Ovary (tissue), 9 donors: ENCODE measurements around the gene MASP1. TPM values are rescaled to one million over a fixed set of nuclear protein-coding genes. Genes with fewer than 3 reads are reported as not detected.

Experiments
- DNase-seq, 5 donors: peaks; one replicate each; pipeline ENCODE4 v3.0.0-alpha.2; 2019 to 2020
- H3K27ac ChIP-seq, 2 donors: fragments of 200-600 bp; one replicate each; pipeline versions ENCODE4 v1.5.1 to v1.8.0; 2019 to 2022
- H3K27me3 ChIP-seq: fragments of 200-600 bp; one replicate; pipeline ENCODE4 v1.8.0; 2022
- H3K36me3 ChIP-seq: fragments of 200-600 bp; sonication (generic); one replicate; pipeline ENCODE4 v1.5.1; 2019
- H3K4me1 ChIP-seq: one replicate; pipeline ENCODE4 v1.8.1; 2013; ENCODE audit warnings: mild to moderate bottlenecking, moderate library complexity; ENCODE audit not compliant: insufficient read depth
- H3K4me3 ChIP-seq: fragments of 200-600 bp; sonication (generic); one replicate; pipeline ENCODE4 v1.5.1; 2017
- H3K9me3 ChIP-seq, 2 donors: fragments of 200-600 bp in 1 of 2; sonication (generic) in 1 of 2; one replicate each; pipeline versions ENCODE4 v1.5.1 to v1.8.1; 2013 to 2019; ENCODE audit warnings: mild to moderate bottlenecking in 1 of 2, moderate library complexity in 1 of 2
- EP300 ChIP-seq: sonication (generic); formaldehyde crosslinking; IDR thresholded peaks from one replicate; pipeline ENCODE4 v1.6.1; 2017; ENCODE audit warnings: antibody characterized with exemption
- POLR2A ChIP-seq: fragments of 450-650 bp; IDR thresholded peaks from one replicate; pipeline ENCODE4 v1.6.1; 2017; ENCODE audit warnings: antibody characterized with exemption, mild to moderate bottlenecking, moderate library complexity
- WGBS, 3 donors: extraction: QIAGEN DNeasy Blood & Tissue Kit in 1 of 3; methylation state at CpG; one replicate each; pipeline versions ENCODE4 v1.1.5 to v1.1.7; 2013 to 2017; 5-methylcytosine and 5-hydroxymethylcytosine counted together
- intact Hi-C, 4 donors: fragments of 100-400 bp; cut with DNase I; formaldehyde crosslinking; loops; one replicate each; pipeline versions ENCODE4 v1.11.0 to v1.15.1; 2022 to 2023
- polyA plus RNA-seq, 2 donors: library from polyadenylated mRNA; stranded (reverse); fragments of 200-250 nt in 1 of 2; fragments of 350-450 nt in 1 of 2; fragmentation: Illumina TruSeq in 1 of 2; extraction: RNeasy Lipid Tissue Mini Kit (QIAGEN cat#74804) in 1 of 2; gene quantifications; one replicate each; pipeline ENCODE4 v1.2.3, GENCODE V29; 2013 to 2014
- total RNA-seq, 7 donors: library from RNA; depleted of rRNA in 2 of 7; stranded (reverse); fragments of >200 nt in 2 of 7; fragmentation: NEBNext Ultra II Directional in 3 of 7; extraction: Animal tissue kit (Norgen Biotek cat#: 25700) in 3 of 7; gene quantifications; one replicate each; pipeline versions ENCODE4 v1.1.0 to v1.2.4, GENCODE V29; 2016 to 2023
- TF ChIP-seq, protein P1 (sequence below), 3 donors: fragments of 450-650 bp in 2 of 3; fragments of 200-600 bp in 1 of 3; IDR thresholded peaks; one replicate each; pipeline versions ENCODE4 v1.5.1 to v1.8.0; 2016 to 2022; ENCODE audit warnings: antibody characterized with exemption in 3 of 3, mild to moderate bottlenecking in 1 of 3
- donor health status: DM: no; HTN: no; CAD: no; lungs with moderate emphysema.
- donor health status: DM: no; HTN: no; CAD: no.
- donor health status: Bipolar disorder and iron deficiency.
- donor health status: DM: yes; HTN: yes; CAD: no.
- donor health status: DM: no; HTN: no; CAD: no.
- donor health status: DM: yes; HTN: yes; CAD: no.

MASP1 gene
- total and polyA plus RNA-seq, 9 donors = 0.40 to 19.5 (median 4.4) TPM

DNA sequence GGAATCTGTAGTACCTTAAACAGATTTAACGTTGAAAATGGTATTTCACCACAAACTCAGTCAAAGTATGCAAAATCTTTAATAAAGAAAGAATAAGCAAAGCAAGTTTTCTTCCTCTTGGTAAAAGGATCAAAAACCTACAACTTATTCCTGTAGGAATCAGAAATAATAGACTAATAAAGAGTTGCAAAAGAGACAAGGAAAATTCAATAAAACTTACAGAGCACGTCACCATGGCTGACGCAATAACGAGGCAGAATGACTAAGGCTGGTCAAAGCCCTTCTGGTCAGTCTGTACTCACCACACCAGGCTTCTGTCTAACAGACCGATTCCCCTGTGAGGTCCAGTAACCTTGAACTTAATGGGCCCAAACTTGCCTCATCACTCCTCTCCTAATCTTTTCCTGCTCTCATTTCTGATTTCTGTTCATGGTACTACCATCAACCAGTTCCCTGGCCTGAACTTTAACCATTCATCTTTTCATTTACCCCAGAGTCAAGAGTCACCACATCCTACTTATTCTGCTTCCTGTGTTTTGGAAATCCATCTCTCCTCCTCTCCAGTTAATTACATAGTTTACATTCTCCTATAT lies 5.0 kb downstream of the MASP1 start:
- intact Hi-C loops = no loop called here
- Histone ChIP-seq H3K36me3 (no peaks in the 10 kb centered on the region), H3K27ac (no peak overlapping the region), H3K9me3 (no peaks in the 10 kb centered on the region), H3K4me3 (no peak overlapping the region), H3K27me3 (no peaks in the 10 kb centered on the region), H3K4me1 (no peaks in the 10 kb centered on the region)
- DNase-seq = peak in 2 of 5 donors; percentile 14 to 43
- WGBS, 3 donors = 61 to 77% (median 61%) methylated on average over 5 of the region's 5 CpGs
- TF ChIP-seq EP300 (no peak), POLR2A (no peak)
- TF ChIP-seq, protein P1, sequence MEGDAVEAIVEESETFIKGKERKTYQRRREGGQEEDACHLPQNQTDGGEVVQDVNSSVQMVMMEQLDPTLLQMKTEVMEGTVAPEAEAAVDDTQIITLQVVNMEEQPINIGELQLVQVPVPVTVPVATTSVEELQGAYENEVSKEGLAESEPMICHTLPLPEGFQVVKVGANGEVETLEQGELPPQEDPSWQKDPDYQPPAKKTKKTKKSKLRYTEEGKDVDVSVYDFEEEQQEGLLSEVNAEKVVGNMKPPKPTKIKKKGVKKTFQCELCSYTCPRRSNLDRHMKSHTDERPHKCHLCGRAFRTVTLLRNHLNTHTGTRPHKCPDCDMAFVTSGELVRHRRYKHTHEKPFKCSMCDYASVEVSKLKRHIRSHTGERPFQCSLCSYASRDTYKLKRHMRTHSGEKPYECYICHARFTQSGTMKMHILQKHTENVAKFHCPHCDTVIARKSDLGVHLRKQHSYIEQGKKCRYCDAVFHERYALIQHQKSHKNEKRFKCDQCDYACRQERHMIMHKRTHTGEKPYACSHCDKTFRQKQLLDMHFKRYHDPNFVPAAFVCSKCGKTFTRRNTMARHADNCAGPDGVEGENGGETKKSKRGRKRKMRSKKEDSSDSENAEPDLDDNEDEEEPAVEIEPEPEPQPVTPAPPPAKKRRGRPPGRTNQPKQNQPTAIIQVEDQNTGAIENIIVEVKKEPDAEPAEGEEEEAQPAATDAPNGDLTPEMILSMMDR (IDR thresholded peaks at IDR 0.05) = no peak

DNA sequence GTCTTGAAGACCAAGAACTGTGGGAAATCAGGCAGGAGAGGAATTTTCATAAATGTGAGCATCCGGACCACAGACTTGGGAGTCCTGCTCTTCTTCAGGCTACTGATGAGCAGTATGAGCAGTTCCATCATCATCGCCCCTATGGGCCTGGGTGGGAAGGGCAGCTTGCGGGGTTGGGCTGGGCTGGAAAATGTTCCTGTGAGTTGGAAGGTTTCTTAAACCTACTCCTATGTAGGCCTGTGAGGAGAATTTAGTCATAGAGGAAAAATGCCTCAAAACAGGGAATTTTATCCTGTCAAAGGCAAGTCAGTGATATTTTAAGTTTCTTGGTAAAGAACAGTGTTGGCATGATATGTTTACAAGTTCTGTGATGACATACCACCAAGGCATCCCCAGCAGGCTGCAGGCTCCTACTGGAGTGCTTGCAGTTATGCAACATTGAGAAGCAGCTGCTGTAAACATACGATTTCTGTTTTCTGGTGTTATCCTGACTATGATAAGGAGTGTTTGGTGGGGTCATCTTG lies 10.3 kb downstream of the MASP1 start:
- no peaks in the 10 kb centered on the region for H3K36me3 ChIP-seq
- H3K4me1 ChIP-seq = peaks cover 4% of the 10 kb centered on the region
- TF ChIP-seq, protein P1 (IDR thresholded peaks at IDR 0.05) = no peak
- TF ChIP-seq POLR2A (no peak), EP300 (no peak)
- no peak overlapping the region for H3K27ac ChIP-seq
- H3K9me3 ChIP-seq = no peaks in the 10 kb centered on the region
- no peaks in the 10 kb centered on the region for H3K27me3 ChIP-seq
- intact Hi-C loops = no loop called here
- no peak overlapping the region for H3K4me3 ChIP-seq
- 49 to 73% (median 53%) methylated on average over 4 of the region's 4 CpGs for WGBS, 3 donors
- no peak for DNase-seq

DNA sequence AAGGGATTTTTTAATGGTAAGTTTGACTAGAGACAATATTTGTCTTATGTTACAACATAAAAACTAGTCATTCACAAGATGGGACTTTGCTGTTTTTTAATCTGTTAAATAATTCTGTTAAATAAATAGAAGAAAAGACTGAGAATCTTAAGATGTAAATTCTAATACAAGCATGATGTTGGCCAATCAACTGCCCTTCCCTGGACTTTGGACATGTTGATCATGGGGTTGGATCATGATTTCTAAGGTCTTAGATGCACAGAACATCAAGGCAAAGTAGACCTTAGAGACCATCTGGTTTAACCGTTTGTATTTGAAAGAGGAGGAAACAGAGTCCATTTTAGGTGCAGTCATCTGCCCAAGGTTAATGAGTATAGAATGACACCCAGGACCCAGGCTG lies 10.9 kb downstream of the MASP1 start:
- intact Hi-C loops = no loop called here
- Histone ChIP-seq H3K4me3 (no peak overlapping the region), H3K27me3 (no peaks in the 10 kb centered on the region), H3K9me3 (no peaks in the 10 kb centered on the region), H3K36me3 (no peaks in the 10 kb centered on the region), H3K27ac (no peak overlapping the region), H3K4me1 (peaks cover 4% of the 10 kb centered on the region)
- TF ChIP-seq EP300 (no peak), POLR2A (no peak)
- TF ChIP-seq, protein P1 (IDR thresholded peaks at IDR 0.05) = no peak
- DNase-seq = no peak
- WGBS, 3 donors = 77 to 85% (median 85%) methylated on average over 1 of the region's 1 CpG

DNA sequence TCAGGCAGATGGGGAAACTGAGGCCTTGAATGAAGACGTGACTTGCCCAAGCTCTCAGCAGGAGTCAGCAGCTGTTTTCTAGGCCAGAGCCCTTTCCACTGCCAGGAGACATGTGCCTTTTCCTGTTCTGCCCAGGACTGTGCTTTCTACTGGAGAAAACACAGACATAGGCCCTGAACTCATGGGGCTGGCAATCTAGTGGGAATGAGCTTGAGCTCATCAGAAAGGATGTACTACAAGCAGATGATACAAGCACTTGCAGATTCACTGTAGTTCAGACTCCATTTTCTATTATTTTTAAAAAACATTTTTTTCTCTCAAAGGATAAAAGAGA lies 14.4 kb downstream of the MASP1 start:
- intact Hi-C loops = no loop called here
- WGBS, 3 donors = 36 to 79% (median 59%) methylated on average over 1 of the region's 1 CpG
- no peak for TF ChIP-seq EP300
- TF ChIP-seq POLR2A = no peak
- TF ChIP-seq, protein P1 (IDR thresholded peaks at IDR 0.05) = no peak

More for the DNA sequence above, 14.4 kb downstream of the MASP1 start:
- Histone ChIP-seq H3K4me3 (no peak overlapping the region), H3K36me3 (no peaks in the 10 kb centered on the region), H3K27me3 (no peaks in the 10 kb centered on the region), H3K4me1 (peaks cover 4% of the 10 kb centered on the region), H3K27ac (no peak overlapping the region), H3K9me3 (no peaks in the 10 kb centered on the region)
- no peak for DNase-seq
